Pulmonary artery endothelial cell (primary cell): Measurements from ENCODE around the gene WDR55. TPM values are rescaled to one million over a fixed set of nuclear protein-coding genes. Genes with fewer than 3 reads are reported as not detected.
"Not testable (repeated sequence)": the region's sequence is repeated elsewhere in the genome, so short reads cannot be mapped to it uniquely, and the experiment has no call there.

Source experiments
- DNase-seq: peaks from one replicate; pipeline ENCODE4 v3.0.0-alpha.2; 2011; ENCODE audit warnings: low read depth, low spot score
- total RNA-seq: library from RNA; depleted of rRNA; stranded (reverse); fragments of >200 nt; gene quantifications from 2 replicates; pipeline ENCODE4 v1.2.3, GENCODE V29; 2014

The WDR55 gene
- 29.9 and 39.3 TPM in 2 replicates for total RNA-seq

GRCh38 chr5:140664359-140665119 is at the start of gene WDR55:
Gene WDR55, plus strand, starts transcription at chr5:140664904. Its CDS starts 9 bp downstream, at chr5:140664913.
- DNase-seq = peak; percentile 62

GRCh38 chr5:140622301-140622700 is 42.4 kb upstream of the WDR55 start:
- no peak for DNase-seq

DNA sequence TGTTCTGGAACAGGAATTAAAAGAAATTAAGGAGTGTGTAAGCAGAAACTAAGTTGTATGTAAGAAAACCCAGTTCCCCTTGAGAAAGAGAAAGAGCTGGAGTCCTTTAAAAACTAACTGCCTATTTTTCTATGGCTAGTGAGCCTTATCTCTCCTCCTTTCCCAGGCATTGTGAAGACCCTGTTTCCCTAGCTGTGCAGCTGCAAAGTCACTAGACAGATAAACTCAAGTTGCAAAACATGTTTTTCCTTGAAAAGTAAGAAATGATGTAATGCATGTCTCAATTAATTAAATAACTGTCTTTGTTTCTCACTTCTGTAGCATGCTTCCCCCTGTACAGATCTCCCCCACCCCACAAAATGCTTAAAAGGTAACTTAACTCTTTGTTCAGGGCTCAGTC is 41.6 kb upstream of the WDR55 start:
- DNase-seq = not testable (repeated sequence)

- DNase-seq = not testable (repeated sequence)
Observed at GRCh38 chr5:140624886-140625285, 39.8 kb upstream of the WDR55 start.

- no peak for DNase-seq
Observed at GRCh38 chr5:140627972-140628371, 36.7 kb upstream of the WDR55 start.

DNA sequence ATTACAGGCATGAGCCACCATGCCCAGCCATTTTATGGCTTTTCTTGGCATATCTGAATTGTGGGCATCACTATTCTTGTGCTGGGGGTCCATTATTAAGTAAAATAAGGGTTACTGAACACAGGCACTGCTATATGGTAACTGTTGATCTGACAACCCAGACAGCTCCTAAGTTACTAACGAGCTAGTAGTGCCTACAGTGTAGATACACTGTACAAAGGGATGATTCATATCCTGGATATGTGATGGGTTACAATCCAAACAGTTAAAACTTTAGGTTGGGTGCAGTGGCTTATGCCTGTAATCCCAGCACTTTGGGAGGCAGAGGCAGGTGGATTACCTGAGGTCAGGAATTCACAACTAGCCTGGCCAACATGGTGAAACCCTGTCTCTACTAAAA is 36.0 kb upstream of the WDR55 start:
- no peak for DNase-seq

GRCh38 chr5:140630292-140631035 is 34.2 kb upstream of the WDR55 start:
- no peak for DNase-seq

DNA sequence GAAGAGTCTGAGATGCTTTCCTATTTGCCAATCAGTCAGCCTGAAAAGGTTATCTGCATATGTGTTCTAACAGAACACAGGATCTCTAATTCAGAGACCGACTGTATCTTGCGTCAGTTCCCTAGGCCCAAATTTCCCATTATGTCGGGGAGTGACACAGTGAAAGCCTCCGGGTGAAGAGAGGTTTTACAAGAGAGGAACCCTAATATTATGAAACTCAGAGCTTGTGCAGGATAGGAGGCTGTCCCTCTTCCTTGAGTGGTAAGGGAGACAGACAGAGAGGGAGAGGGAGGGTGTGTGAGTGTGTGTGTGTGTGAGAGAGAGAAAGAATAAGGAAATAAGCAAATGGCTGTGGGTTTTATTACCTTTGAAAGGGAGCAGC is 33.7 kb upstream of the WDR55 start:
- no peak for DNase-seq

DNA sequence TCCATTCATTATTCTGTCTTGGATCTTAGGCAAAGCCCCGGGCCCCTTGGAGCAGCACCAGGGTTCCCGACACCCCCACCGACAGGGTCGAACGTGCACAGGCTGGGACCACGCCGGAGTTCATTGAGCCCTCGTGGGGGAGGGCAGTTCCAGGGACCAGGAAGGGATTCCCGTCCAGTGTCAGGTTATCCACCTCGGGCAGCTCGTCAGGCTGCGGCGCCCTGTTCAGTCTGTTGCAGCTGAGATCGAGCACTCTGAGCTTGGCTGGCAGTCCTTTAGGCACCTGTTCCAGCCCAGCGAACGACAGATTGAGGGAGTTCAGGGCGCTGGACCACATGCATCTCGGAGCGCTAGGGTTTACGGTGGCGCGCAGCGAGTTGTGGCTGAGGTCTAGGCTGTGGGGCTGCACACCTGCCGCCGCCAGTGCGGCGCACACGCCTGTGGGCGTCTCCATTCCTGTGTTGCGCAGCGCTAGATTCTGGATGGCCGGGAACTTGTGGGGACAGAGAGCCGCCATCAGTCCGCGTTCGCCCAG is 32.8 kb upstream of the WDR55 start:
- DNase-seq = no peak

- DNase-seq = no peak
Observed at GRCh38 chr5:140632366-140633020, 32.2 kb upstream of the WDR55 start.

DNA sequence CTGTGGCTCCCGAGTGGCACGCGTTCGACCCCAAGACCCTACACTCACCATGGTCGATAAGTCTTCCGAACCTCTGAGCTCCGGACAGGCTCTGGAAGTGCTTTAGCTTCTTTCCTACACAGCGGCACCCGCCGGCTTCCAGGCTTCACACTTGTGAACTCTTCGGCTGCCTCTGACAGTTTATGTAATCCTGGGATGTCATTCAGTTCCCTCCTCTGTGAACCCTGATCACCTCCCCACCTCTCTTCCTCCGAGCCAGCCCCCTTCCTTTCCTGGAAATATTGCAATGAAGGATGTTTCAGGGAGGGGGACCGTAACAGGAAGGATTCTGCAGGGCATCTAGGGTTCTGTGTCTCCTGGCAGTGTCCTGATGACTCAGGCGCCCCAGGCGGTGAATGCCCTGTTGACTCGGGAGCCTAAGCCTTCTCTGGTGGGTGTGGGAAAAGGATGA is 31.7 kb upstream of the WDR55 start, which contains the start of gene CD14:
Gene CD14, minus strand, starts transcription at position 155 of the 451 bp plus-strand sequence. Its CDS starts 104 bp downstream, at position 51.
- no peak for DNase-seq

- DNase-seq = no peak
Observed at GRCh38 chr5:140633501-140633900, 31.2 kb upstream of the WDR55 start.

DNA sequence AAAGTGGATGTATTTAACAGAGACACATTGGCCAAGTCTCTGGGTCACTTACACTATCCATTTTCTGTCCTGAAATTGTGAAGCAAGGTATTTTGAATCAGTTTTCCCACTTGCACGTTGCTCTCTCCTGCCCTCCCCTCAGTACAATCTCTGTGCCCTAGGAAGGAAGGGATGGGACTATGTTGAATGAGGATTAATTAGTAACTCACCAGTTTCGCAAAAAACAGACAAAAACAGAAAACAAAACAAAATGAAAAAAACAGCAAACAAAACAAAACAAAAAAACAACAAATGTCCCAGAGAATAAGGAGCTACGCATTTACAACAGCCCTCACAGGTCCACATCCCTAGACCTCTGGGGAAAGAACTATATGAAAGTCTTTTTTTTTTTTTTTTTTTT is 30.6 kb upstream of the WDR55 start:
- no peak for DNase-seq

GRCh38 chr5:140635291-140636257 is 29.1 kb upstream of the WDR55 start:
- DNase-seq = no peak

DNA sequence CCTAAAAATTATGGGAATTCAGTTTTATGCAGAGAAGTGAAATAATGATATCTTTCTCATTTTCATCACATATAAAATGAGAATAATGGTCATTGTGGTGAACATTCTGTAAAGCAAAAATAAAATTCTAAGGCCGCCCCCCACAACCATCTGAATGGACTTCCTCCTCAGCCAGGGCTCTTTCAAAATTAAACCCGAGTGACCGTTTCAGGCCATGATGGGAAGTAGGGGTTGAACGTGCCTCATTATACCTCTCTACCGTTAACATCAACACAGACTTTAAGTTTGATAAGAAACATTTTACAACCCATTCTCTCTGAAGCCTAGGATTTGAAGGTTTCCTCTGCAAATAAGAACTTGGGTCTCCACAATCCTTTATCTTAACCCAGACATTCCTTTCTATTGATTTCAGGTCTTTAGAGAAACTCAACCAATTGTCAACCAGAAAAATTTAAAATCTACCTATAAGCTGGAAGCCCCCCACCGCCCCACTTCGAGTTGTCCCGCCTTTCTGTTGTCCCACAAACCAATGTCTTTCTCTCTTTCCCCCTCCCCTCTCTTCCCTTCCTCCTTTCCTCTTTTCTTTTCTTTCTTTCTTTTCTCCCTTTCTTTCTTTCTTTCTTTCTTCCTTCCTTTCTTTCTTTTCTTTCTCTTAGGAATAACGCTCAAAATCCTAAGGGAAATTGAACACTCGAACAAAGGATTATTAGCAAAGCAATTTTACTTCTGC is 27.2 kb upstream of the WDR55 start:
- DNase-seq = no peak

- DNase-seq = not testable (repeated sequence)
Observed at GRCh38 chr5:140638898-140639147, 25.9 kb upstream of the WDR55 start.

GRCh38 chr5:140639148-140639981 is 25.3 kb upstream of the WDR55 start, which contains the start of gene TMCO6:
Gene TMCO6, plus strand, starts transcription at chr5:140639451. Its CDS starts 77 bp downstream, at chr5:140639528.
- DNase-seq = peak; percentile 79

GRCh38 chr5:140641716-140642115 is 23.0 kb upstream of the WDR55 start:
- DNase-seq = no peak

DNA sequence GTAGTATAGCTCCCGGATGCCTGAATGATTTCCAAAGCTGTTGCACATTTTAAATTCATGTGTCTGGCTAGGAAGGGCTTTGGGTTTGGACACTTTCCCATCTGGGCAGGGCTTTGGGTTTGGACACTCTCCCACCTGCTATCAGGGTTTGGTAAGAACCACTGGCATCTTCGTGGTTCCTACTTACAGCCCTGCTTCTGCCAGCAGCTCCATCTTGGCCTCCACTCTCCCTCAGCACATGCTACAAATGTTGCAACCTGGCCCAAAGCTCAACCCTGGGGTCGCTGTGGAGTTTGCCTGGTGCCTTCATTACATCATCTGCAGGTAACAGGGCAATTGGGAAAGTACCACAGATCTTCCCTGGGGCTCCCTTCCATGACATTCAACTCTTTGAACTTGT is 22.0 kb upstream of the WDR55 start:
- DNase-seq = no peak
